Measurements from ENCODE around the gene SPDEF.

SPDEF gene

DNA sequence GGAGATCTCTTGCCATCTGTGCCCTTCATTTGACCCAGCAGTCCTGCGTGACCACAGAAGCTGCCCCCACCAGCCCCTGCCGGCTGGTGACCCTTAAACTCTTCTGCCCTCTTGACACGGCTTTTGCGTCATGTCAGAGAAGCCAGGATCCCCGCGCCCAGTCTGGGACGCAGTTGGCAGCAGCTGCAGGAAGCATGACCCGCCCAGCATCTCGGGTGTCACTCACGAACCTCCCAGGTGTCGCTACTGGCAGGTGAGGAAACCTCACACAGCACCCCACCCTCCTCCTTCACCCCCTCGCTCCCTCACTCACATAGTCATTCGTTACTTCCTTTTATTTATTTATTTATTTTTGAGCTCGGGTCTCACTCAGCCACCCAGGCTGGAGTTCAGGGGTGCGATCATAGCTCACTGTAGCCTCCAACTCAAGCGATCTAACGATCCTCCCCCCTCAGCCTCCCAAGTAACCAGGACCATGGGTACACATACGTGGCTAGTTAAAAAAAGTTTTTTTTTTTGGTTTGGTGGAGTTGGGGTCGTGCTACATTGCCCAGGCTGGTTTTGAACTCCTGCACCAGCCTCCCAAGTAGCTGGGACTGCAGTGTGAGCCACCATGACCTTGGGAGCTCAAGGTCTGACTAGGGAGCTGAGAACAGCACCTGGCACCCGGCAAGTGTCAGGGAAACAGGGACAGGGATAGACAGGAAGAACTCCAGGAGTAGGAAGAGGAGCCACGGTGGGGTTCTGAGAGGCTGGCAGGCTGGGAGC lies 14.1 kb upstream of the SPDEF start:
- Histone ChIP-seq H3K27ac (no peak overlapping the region), H3K36me3 (ENCODE audit: insufficient read depth, low read length) (no peaks in the 10 kb centered on the region), H3K4me3 (no peak overlapping the region), H3K9me3 (ENCODE audit: low read depth, low read length) (no peaks in the 10 kb centered on the region), H3K9ac (ENCODE audit: insufficient read length) (no peak overlapping the region)
- no peak for DNase-seq (ENCODE audit: low read depth, low spot score)
- no peak for TF ChIP-seq FOXP2 (optimal IDR thresholded peaks at IDR 0.05; ENCODE audit: control extremely low read depth, extremely low read length, insufficient read depth)
- no peak for TF ChIP-seq POLR2AphosphoS5 (IDR thresholded peaks at IDR 0.05; ENCODE audit: borderline replicate concordance, low read depth, low read length)
- TF ChIP-seq EZH2 (IDR thresholded peaks at IDR 0.05) = no peak

DNA sequence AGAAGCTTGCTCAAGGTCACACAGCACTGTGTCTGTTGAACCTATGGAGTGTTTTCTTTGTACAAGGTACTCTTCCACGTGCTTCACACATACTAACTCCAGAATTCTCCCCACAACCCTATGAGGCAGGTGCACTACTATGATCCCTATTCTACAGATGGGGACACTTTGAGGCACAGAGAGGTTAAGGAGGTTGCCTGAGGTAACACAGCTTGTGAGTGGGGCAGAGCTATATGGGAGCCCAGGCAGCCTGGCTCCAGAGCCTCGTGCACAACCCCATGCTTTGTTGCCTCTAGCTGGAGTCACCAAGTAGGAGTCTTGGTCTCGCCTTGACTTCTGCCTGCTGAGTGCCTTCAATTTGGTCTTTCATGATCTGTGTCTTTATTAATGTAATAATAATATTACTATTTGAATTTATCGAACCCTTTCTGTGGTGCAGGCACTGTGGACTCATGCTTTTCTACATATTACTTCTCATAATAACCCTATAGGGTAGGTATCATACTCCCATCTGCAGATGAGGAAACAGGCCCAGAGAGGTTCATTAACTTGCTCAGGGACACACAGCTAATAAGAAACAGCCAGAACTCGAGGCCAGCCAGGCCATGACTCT lies 13.3 kb upstream of the SPDEF start:
- no peaks in the 10 kb centered on the region for H3K9me3 ChIP-seq (ENCODE audit: low read depth, low read length)
- H3K4me3 ChIP-seq = no peak overlapping the region
- H3K9ac ChIP-seq (ENCODE audit: insufficient read length) = no peak overlapping the region
- H3K36me3 ChIP-seq (ENCODE audit: insufficient read depth, low read length) = no peaks in the 10 kb centered on the region
- no peak overlapping the region for H3K27ac ChIP-seq
- no peak for DNase-seq (ENCODE audit: low read depth, low spot score)
- TF ChIP-seq FOXP2 (optimal IDR thresholded peaks at IDR 0.05; ENCODE audit: control extremely low read depth, extremely low read length, insufficient read depth) = no peak
- TF ChIP-seq POLR2AphosphoS5 (IDR thresholded peaks at IDR 0.05; ENCODE audit: borderline replicate concordance, low read depth, low read length) = no peak
- TF ChIP-seq EZH2 (IDR thresholded peaks at IDR 0.05) = no peak

DNA sequence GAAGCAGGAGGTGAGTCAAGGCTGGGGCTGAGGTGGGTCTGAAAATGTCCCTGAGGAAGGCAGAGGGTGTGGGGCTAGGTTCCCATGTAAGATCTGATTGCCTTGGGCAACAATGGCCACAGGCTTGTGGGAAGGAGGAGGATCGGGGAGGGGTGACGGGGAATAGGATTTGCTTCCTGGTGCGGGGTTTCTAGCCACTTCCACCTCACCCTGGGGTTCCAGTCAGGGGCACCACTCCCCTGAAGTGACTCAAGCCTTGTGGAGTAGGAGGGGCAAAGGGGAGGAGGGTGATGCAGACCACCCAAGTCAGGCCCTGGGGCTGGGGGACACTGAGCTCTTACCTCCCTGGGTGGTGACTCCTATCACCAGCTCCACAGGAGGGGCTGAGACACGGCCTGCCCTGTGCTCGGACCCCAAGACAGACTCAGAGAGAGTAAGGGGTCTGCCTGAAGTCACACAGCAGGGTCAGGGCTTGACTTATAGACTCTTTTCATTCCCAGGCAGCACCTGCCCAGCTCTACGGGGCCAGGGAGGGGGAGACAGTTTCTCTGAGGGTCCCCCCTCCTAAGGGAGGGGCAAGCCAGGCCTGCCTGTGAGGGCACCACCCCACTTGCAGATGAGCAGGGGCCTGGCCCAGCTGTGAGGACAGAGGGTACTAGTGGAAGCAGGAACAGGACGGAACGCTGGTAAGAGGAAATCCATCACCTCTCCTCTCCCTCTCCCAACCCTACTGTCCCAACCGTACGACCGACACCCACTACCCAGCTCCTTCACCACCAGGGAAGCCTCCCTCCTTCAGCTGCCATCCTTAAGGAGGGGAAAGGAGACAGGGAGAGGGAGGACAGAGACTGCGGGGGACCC lies 12.4 kb upstream of the SPDEF start:
- no peaks in the 10 kb centered on the region for H3K36me3 ChIP-seq (ENCODE audit: insufficient read depth, low read length)
- TF ChIP-seq POLR2AphosphoS5 (IDR thresholded peaks at IDR 0.05; ENCODE audit: borderline replicate concordance, low read depth, low read length) = no peak
- TF ChIP-seq FOXP2 (optimal IDR thresholded peaks at IDR 0.05; ENCODE audit: control extremely low read depth, extremely low read length, insufficient read depth) = no peak
- TF ChIP-seq EZH2 (IDR thresholded peaks at IDR 0.05) = no peak
- H3K4me3 ChIP-seq = no peak overlapping the region
- no peaks in the 10 kb centered on the region for H3K9me3 ChIP-seq (ENCODE audit: low read depth, low read length)
- H3K9ac ChIP-seq (ENCODE audit: insufficient read length) = no peak overlapping the region
- no peak for DNase-seq (ENCODE audit: low read depth, low spot score)
- no peak overlapping the region for H3K27ac ChIP-seq

DNA sequence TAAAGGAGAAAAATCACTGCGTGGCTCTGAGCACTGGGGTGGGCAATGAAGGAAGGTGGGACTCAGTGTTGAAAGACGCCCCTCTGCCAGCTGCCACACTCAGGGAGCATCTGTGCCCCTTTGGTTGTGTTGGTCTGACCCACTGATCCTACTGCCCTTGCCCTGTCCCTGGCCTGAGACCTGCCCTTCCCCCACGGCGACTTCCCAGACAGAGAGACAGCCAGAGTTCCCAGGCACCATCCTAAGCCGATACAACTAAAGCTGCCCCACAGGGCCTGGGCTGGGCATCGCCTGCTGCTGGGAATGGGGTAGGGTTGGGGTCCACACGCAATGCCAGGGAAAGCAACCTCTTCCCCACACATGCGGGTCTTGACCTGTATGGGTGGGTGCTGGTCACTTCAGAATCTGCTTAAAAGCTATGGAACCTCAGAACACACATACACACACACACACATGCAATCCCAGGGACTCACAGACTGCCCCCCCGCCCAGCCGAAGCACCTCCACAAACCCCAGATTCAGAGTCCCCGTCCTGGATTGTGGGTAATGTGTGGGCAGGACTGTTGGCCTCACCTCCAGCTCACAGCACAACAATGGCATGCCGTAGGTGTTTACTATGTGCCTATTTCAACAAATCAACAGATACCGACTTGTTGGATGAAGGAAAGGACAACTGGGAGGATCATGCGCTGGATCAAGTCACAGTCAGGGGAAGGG lies 10.9 kb upstream of the SPDEF start:
- H3K4me3 ChIP-seq = no peak overlapping the region
- DNase-seq (ENCODE audit: low read depth, low spot score) = no peak
- no peak overlapping the region for H3K9ac ChIP-seq (ENCODE audit: insufficient read length)
- no peak for TF ChIP-seq POLR2AphosphoS5 (IDR thresholded peaks at IDR 0.05; ENCODE audit: borderline replicate concordance, low read depth, low read length)
- TF ChIP-seq FOXP2 (optimal IDR thresholded peaks at IDR 0.05; ENCODE audit: control extremely low read depth, extremely low read length, insufficient read depth) = no peak
- no peak for TF ChIP-seq EZH2 (IDR thresholded peaks at IDR 0.05)
- no peaks in the 10 kb centered on the region for H3K9me3 ChIP-seq (ENCODE audit: low read depth, low read length)
- H3K36me3 ChIP-seq (ENCODE audit: insufficient read depth, low read length) = no peaks in the 10 kb centered on the region
- H3K27ac ChIP-seq = no peak overlapping the region

DNA sequence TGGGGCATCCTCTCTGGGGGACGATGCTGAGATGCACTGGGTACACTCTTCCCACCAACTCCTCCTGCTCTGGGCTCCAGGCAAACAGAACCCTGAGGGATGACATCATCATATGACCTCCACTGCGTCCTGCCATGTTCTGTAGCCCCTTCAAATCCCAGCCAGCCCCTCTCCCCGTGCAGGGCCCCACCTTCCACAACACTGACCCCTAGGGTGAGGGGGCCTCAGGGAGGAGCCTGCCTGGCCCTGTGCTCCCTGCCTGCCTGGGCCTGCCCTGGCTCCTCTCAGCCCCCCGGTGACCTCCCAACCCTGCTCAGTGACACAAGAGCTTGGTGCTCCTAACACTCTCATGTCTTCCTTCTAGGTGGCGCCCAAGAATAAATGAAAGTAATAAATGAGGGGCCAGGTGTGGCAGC lies 9.6 kb upstream of the SPDEF start:
- H3K36me3 ChIP-seq (ENCODE audit: insufficient read depth, low read length) = no peaks in the 10 kb centered on the region
- H3K9ac ChIP-seq (ENCODE audit: insufficient read length) = no peak overlapping the region

DNA sequence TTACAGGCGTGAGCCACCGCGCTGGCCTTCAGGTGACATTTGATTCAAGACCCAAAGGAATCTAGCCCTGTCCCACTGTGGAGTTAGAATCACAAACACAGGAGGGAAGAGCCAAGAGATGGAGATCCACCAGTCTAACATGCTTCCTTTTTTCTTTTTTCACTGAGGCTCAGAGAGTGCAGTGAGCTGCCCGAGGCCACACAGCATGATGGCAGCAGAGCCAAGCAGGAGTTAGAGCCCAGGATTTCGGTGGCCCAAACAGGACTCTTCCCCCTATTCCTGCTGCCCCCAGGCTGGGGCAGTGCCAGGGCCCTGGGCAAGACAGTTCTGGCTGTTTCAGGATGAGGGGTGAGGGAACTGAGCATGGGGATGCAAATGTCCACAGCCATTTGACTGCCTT lies 8.1 kb upstream of the SPDEF start:
- H3K4me3 ChIP-seq = no peak overlapping the region
- H3K9me3 ChIP-seq (ENCODE audit: low read depth, low read length) = no peaks in the 10 kb centered on the region
- DNase-seq (ENCODE audit: low read depth, low spot score) = no peak
- H3K36me3 ChIP-seq (ENCODE audit: insufficient read depth, low read length) = no peaks in the 10 kb centered on the region
- H3K27ac ChIP-seq = no peak overlapping the region
- no peak overlapping the region for H3K9ac ChIP-seq (ENCODE audit: insufficient read length)
- no peak for TF ChIP-seq FOXP2 (optimal IDR thresholded peaks at IDR 0.05; ENCODE audit: control extremely low read depth, extremely low read length, insufficient read depth)
- no peak for TF ChIP-seq POLR2AphosphoS5 (IDR thresholded peaks at IDR 0.05; ENCODE audit: borderline replicate concordance, low read depth, low read length)
- TF ChIP-seq EZH2 (IDR thresholded peaks at IDR 0.05) = no peak

More for the DNA sequence above, 9.6 kb upstream of the SPDEF start:
- no peak for TF ChIP-seq EZH2 (IDR thresholded peaks at IDR 0.05)
- TF ChIP-seq POLR2AphosphoS5 (IDR thresholded peaks at IDR 0.05; ENCODE audit: borderline replicate concordance, low read depth, low read length) = no peak
- no peak for TF ChIP-seq FOXP2 (optimal IDR thresholded peaks at IDR 0.05; ENCODE audit: control extremely low read depth, extremely low read length, insufficient read depth)
- no peaks in the 10 kb centered on the region for H3K9me3 ChIP-seq (ENCODE audit: low read depth, low read length)
- no peak overlapping the region for H3K4me3 ChIP-seq
- no peak overlapping the region for H3K27ac ChIP-seq
- no peak for DNase-seq (ENCODE audit: low read depth, low spot score)

DNA sequence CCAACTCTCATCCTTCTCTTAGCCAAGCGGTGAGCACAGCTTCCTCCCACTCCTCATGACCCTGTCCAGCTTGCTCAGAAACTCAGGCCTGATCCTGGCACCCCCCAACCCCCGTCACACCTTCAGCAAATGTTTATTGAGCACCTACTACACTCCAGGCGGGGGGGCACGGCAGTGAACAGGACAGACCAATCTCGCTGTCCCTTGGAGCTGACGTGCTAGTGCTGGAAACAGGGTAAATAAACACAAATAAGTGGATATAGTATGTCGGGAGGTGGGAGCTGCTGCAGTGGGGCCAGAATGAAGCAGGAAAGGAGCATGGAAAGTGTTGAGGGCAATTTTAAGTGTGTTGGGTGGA lies 7.4 kb upstream of the SPDEF start:
- TF ChIP-seq FOXP2 (optimal IDR thresholded peaks at IDR 0.05; ENCODE audit: control extremely low read depth, extremely low read length, insufficient read depth) (no peak), POLR2AphosphoS5 (IDR thresholded peaks at IDR 0.05; ENCODE audit: borderline replicate concordance, low read depth, low read length) (no peak), EZH2 (IDR thresholded peaks at IDR 0.05) (no peak)
- Histone ChIP-seq H3K4me3 (no peak overlapping the region), H3K9ac (ENCODE audit: insufficient read length) (no peak overlapping the region), H3K27ac (no peak overlapping the region), H3K36me3 (ENCODE audit: insufficient read depth, low read length) (no peaks in the 10 kb centered on the region), H3K9me3 (ENCODE audit: low read depth, low read length) (no peaks in the 10 kb centered on the region)
- DNase-seq (ENCODE audit: low read depth, low spot score) = no peak
